Measurements from ENCODE around the gene RNU7-1.

Gene RNU7-1

GRCh38 chr12:6928703-6929407 is 14.8 kb upstream of the RNU7-1 start:
- H2BK5ac ChIP-seq (ENCODE audit: low read length), result peak overlapping the region; percentile 55
- no peak overlapping the region for H4K8ac ChIP-seq (ENCODE audit: low read depth, low read length)
- H4K91ac ChIP-seq (ENCODE audit: low read depth, low read length, poor library complexity), result no peak overlapping the region
- no peaks in the 10 kb centered on the region for H3K27me3 ChIP-seq (ENCODE audit: control insufficient read depth in 3 of 3, insufficient read depth in 3 of 3, low read depth in 1 of 3, low read length in 3 of 3)
- no peak overlapping the region for H2BK15ac ChIP-seq (ENCODE audit: low read length)
- H3K4me2 ChIP-seq (ENCODE audit: insufficient read depth, low read length, poor library complexity, severe bottlenecking), result peak overlapping the region; percentile 76
- H3K27ac ChIP-seq (replicated peaks; ENCODE audit: low read length), result no peak overlapping the region
- no CpG with 5 or more reads among the region's 19 CpGs for WGBS, 2 donors (ENCODE audit: extremely low coverage in 2 of 2, insufficient read length in 2 of 2, insufficient replicate concordance in 1 of 2)
- peaks cover 21 to 36% of the 10 kb centered on the region in 2 donors for H3K4me1 ChIP-seq (ENCODE audit: control insufficient read depth in 2 of 2, insufficient read depth in 1 of 2, low read depth in 1 of 2, low read length in 2 of 2)
- H3K4me3 ChIP-seq (ENCODE audit: low read length in 2 of 2), result peak overlapping the region; percentile 77 to 88
- peak overlapping the region; percentile 66 for H2AK5ac ChIP-seq (ENCODE audit: low read depth, low read length)
- H3K18ac ChIP-seq (ENCODE audit: low read length), result peak overlapping the region; percentile 86
- peak overlapping the region; percentile 64 for H2BK120ac ChIP-seq (ENCODE audit: low read depth, low read length)
- peak overlapping the region; percentile 32 for H3K23ac ChIP-seq (ENCODE audit: low read depth, low read length, poor library complexity)
- H3K14ac ChIP-seq (ENCODE audit: low read length), result no peak overlapping the region
- H3K79me1 ChIP-seq (ENCODE audit: low read depth, low read length), result peaks cover 1% of the 10 kb centered on the region
- peaks cover 4 to 40% of the 10 kb centered on the region in 2 donors for H3K36me3 ChIP-seq (replicated peaks in 1 of 2; ENCODE audit: control insufficient read depth in 2 of 2, insufficient read depth in 2 of 2, low read length in 2 of 2)
- no peak overlapping the region for H2BK12ac ChIP-seq (ENCODE audit: low read length)
- no peak for DNase-seq (ENCODE audit: low spot score)
- H3K9ac ChIP-seq (ENCODE audit: low read depth, low read length, poor library complexity), result peak overlapping the region; percentile 87
- no peaks in the 10 kb centered on the region for H3K9me3 ChIP-seq (replicated peaks in 1 of 2; ENCODE audit: control insufficient read depth in 2 of 2, insufficient read depth in 1 of 2, low read depth in 1 of 2, low read length in 2 of 2)
- no peak overlapping the region for H2AFZ ChIP-seq (ENCODE audit: low read length)
- H3K4ac ChIP-seq (ENCODE audit: low read length), result no peak overlapping the region

GRCh38 chr12:6929466-6930452 is 13.9 kb upstream of the RNU7-1 start:
- no peak overlapping the region for H2AK5ac ChIP-seq (ENCODE audit: low read depth, low read length)
- DNase-seq (ENCODE audit: low spot score), result no peak
- H3K27me3 ChIP-seq (ENCODE audit: control insufficient read depth in 3 of 3, insufficient read depth in 3 of 3, low read depth in 1 of 3, low read length in 3 of 3), result no peaks in the 10 kb centered on the region
- no peak overlapping the region for H4K91ac ChIP-seq (ENCODE audit: low read depth, low read length, poor library complexity)
- no peak overlapping the region for H3K4ac ChIP-seq (ENCODE audit: low read length)
- peak overlapping the region; percentile 76 for H3K4me2 ChIP-seq (ENCODE audit: insufficient read depth, low read length, poor library complexity, severe bottlenecking)
- H3K4me3 ChIP-seq (ENCODE audit: low read length in 2 of 2), result peak overlapping the region; percentile 77 to 88
- H3K14ac ChIP-seq (ENCODE audit: low read length), result no peak overlapping the region
- no peak overlapping the region for H3K27ac ChIP-seq (replicated peaks; ENCODE audit: low read length)
- peaks cover 18 to 28% of the 10 kb centered on the region in 2 donors for H3K4me1 ChIP-seq (ENCODE audit: control insufficient read depth in 2 of 2, insufficient read depth in 1 of 2, low read depth in 1 of 2, low read length in 2 of 2)
- peak overlapping the region; percentile 55 for H2BK5ac ChIP-seq (ENCODE audit: low read length)
- peak overlapping the region; percentile 87 for H3K9ac ChIP-seq (ENCODE audit: low read depth, low read length, poor library complexity)
- H2BK12ac ChIP-seq (ENCODE audit: low read length), result no peak overlapping the region
- H3K36me3 ChIP-seq (replicated peaks in 1 of 2; ENCODE audit: control insufficient read depth in 2 of 2, insufficient read depth in 2 of 2, low read length in 2 of 2), result peaks cover 12 to 49% of the 10 kb centered on the region in 2 donors
- H4K8ac ChIP-seq (ENCODE audit: low read depth, low read length), result no peak overlapping the region
- H3K18ac ChIP-seq (ENCODE audit: low read length), result no peak overlapping the region
- H2AFZ ChIP-seq (ENCODE audit: low read length), result no peak overlapping the region
- no peaks in the 10 kb centered on the region for H3K9me3 ChIP-seq (replicated peaks in 1 of 2; ENCODE audit: control insufficient read depth in 2 of 2, insufficient read depth in 1 of 2, low read depth in 1 of 2, low read length in 2 of 2)
- no CpG with 5 or more reads among the region's 7 CpGs for WGBS, 2 donors (ENCODE audit: extremely low coverage in 2 of 2, insufficient read length in 2 of 2, insufficient replicate concordance in 1 of 2)
- peaks cover 1% of the 10 kb centered on the region for H3K79me1 ChIP-seq (ENCODE audit: low read depth, low read length)
- no peak overlapping the region for H2BK120ac ChIP-seq (ENCODE audit: low read depth, low read length)
- H3K23ac ChIP-seq (ENCODE audit: low read depth, low read length, poor library complexity), result no peak overlapping the region
- H2BK15ac ChIP-seq (ENCODE audit: low read length), result no peak overlapping the region

GRCh38 chr12:6932766-6933165 is 10.8 kb upstream of the RNU7-1 start:
- Histone ChIP-seq H3K14ac (ENCODE audit: low read length) (no peak overlapping the region), H3K9me3 (replicated peaks in 1 of 2; ENCODE audit: control insufficient read depth in 2 of 2, insufficient read depth in 1 of 2, low read depth in 1 of 2, low read length in 2 of 2) (no peaks in the 10 kb centered on the region), H2BK120ac (ENCODE audit: low read depth, low read length) (no peak overlapping the region), H3K79me1 (ENCODE audit: low read depth, low read length) (peaks cover 5% of the 10 kb centered on the region), H2BK5ac (ENCODE audit: low read length) (no peak overlapping the region), H4K8ac (ENCODE audit: low read depth, low read length) (no peak overlapping the region), H3K9ac (ENCODE audit: low read depth, low read length, poor library complexity) (no peak overlapping the region), H2BK12ac (ENCODE audit: low read length) (no peak overlapping the region), H3K4me1 (ENCODE audit: control insufficient read depth in 2 of 2, insufficient read depth in 1 of 2, low read depth in 1 of 2, low read length in 2 of 2) (peaks cover 8 to 13% of the 10 kb centered on the region in 2 donors), H2AK5ac (ENCODE audit: low read depth, low read length) (no peak overlapping the region), H3K4me2 (ENCODE audit: insufficient read depth, low read length, poor library complexity, severe bottlenecking) (no peak overlapping the region), H3K23ac (ENCODE audit: low read depth, low read length, poor library complexity) (no peak overlapping the region), H3K4me3 (ENCODE audit: low read length in 2 of 2) (no peak overlapping the region), H3K36me3 (replicated peaks in 1 of 2; ENCODE audit: control insufficient read depth in 2 of 2, insufficient read depth in 2 of 2, low read length in 2 of 2) (peaks cover 29 to 72% of the 10 kb centered on the region in 2 donors), H2BK15ac (ENCODE audit: low read length) (no peak overlapping the region), H2AFZ (ENCODE audit: low read length) (no peak overlapping the region), H3K27ac (replicated peaks; ENCODE audit: low read length) (no peak overlapping the region), H3K27me3 (ENCODE audit: control insufficient read depth in 3 of 3, insufficient read depth in 3 of 3, low read depth in 1 of 3, low read length in 3 of 3) (no peaks in the 10 kb centered on the region), H4K91ac (ENCODE audit: low read depth, low read length, poor library complexity) (no peak overlapping the region), H3K18ac (ENCODE audit: low read length) (no peak overlapping the region), H3K4ac (ENCODE audit: low read length) (no peak overlapping the region)
- no peak for DNase-seq (ENCODE audit: low spot score)
- no CpG with 5 or more reads among the region's 1 CpG for WGBS, 2 donors (ENCODE audit: extremely low coverage in 2 of 2, insufficient read length in 2 of 2, insufficient replicate concordance in 1 of 2)

GRCh38 chr12:6934110-6934509 is 9.5 kb upstream of the RNU7-1 start:
- Histone ChIP-seq H2BK120ac (ENCODE audit: low read depth, low read length) (no peak overlapping the region), H4K8ac (ENCODE audit: low read depth, low read length) (no peak overlapping the region), H2BK12ac (ENCODE audit: low read length) (no peak overlapping the region), H3K36me3 (replicated peaks in 1 of 2; ENCODE audit: control insufficient read depth in 2 of 2, insufficient read depth in 2 of 2, low read length in 2 of 2) (peaks cover 35 to 82% of the 10 kb centered on the region in 2 donors), H3K27ac (replicated peaks; ENCODE audit: low read length) (no peak overlapping the region), H3K4me1 (ENCODE audit: control insufficient read depth in 2 of 2, insufficient read depth in 1 of 2, low read depth in 1 of 2, low read length in 2 of 2) (peaks cover 12 to 13% of the 10 kb centered on the region in 2 donors), H2AK5ac (ENCODE audit: low read depth, low read length) (no peak overlapping the region), H3K14ac (ENCODE audit: low read length) (no peak overlapping the region), H3K23ac (ENCODE audit: low read depth, low read length, poor library complexity) (no peak overlapping the region), H2BK5ac (ENCODE audit: low read length) (no peak overlapping the region), H3K4me3 (ENCODE audit: low read length in 2 of 2) (no peak overlapping the region), H3K4ac (ENCODE audit: low read length) (no peak overlapping the region), H3K9me3 (replicated peaks in 1 of 2; ENCODE audit: control insufficient read depth in 2 of 2, insufficient read depth in 1 of 2, low read depth in 1 of 2, low read length in 2 of 2) (no peaks in the 10 kb centered on the region), H2BK15ac (ENCODE audit: low read length) (no peak overlapping the region), H3K27me3 (ENCODE audit: control insufficient read depth in 3 of 3, insufficient read depth in 3 of 3, low read depth in 1 of 3, low read length in 3 of 3) (no peaks in the 10 kb centered on the region), H3K9ac (ENCODE audit: low read depth, low read length, poor library complexity) (no peak overlapping the region), H2AFZ (ENCODE audit: low read length) (no peak overlapping the region), H3K18ac (ENCODE audit: low read length) (no peak overlapping the region), H3K4me2 (ENCODE audit: insufficient read depth, low read length, poor library complexity, severe bottlenecking) (no peak overlapping the region), H4K91ac (ENCODE audit: low read depth, low read length, poor library complexity) (no peak overlapping the region), H3K79me1 (ENCODE audit: low read depth, low read length) (peaks cover 12% of the 10 kb centered on the region)
- no peak for DNase-seq (ENCODE audit: low spot score)
- WGBS, 2 donors (ENCODE audit: extremely low coverage in 2 of 2, insufficient read length in 2 of 2, insufficient replicate concordance in 1 of 2), result no CpG with 5 or more reads among the region's 8 CpGs

Measured in neuronal stem cell (in vitro differentiated cells).